Left ventricle myocardium superior (tissue), 1 donor: ENCODE results near the gene DIS3L2. TPM values are rescaled to one million over a fixed set of nuclear protein-coding genes. Genes with fewer than 3 reads are reported as not detected.
"Not testable (repeated sequence)": the region's sequence is repeated elsewhere in the genome, so short reads cannot be mapped to it uniquely, and the experiment has no call there.

Source experiments
- ATAC-seq: fragments of 200-7000 bp; cut with Tn5 transposase; one replicate; pipeline ENCODE4 v1.9.1; 2020; ENCODE audit warnings: mild to moderate bottlenecking, moderate library complexity
- DNase-seq: peaks from one replicate; pipeline ENCODE4 v3.0.0-alpha.2; 2020
- intact Hi-C: fragments of 100-400 bp; cut with micrococcal nuclease; formaldehyde crosslinking; loops from one replicate; pipeline ENCODE4 v1.11.0; 2022
- microRNA-seq: library from miRNA; unstranded; fragments of <30 nt; microRNA quantifications from one replicate; pipeline ENCODE4 v1.2.0, GENCODE V29; 2020; ENCODE audit warnings: borderline number of aligned reads
- total RNA-seq: library from RNA; stranded (reverse); fragmentation: NEBNext Ultra II Directional; extraction: Animal tissue kit (Norgen Biotek cat#: 25700); gene quantifications from one replicate; pipeline ENCODE4 v1.2.1, GENCODE V29; 2021
- donor health status: DM: no; HTN: yes; CAD: no; lungs with severe emphysema.

Gene DIS3L2
- total RNA-seq, 1 donor from 2014 or later: 19.6 TPM

- ATAC-seq (no peak), DNase-seq (no peak)
- intact Hi-C loops: no loop called here
Observed at GRCh38 chr2:232377319-232377718, 415.8 kb downstream of the DIS3L2 start.

- ATAC-seq (no peak), DNase-seq (no peak)
- intact Hi-C loops: no loop called here
Observed at GRCh38 chr2:232377841-232378734, 416.6 kb downstream of the DIS3L2 start.

- DNase-seq, intact Hi-C loops, ATAC-seq: not testable (repeated sequence)
Observed at GRCh38 chr2:232378735-232379151, 417.2 kb downstream of the DIS3L2 start, which contains the start of gene ALPP. Gene ALPP, plus strand, starts transcription at chr2:232378751. Its CDS starts 52 bp downstream, at chr2:232378803.

GRCh38 chr2:232379610-232380590, 418.4 kb downstream of the DIS3L2 start:
- intact Hi-C loops, DNase-seq, ATAC-seq: not testable (repeated sequence)

GRCh38 chr2:232381204-232382031, 419.9 kb downstream of the DIS3L2 start:
- ATAC-seq, intact Hi-C loops, DNase-seq: not testable (repeated sequence)

GRCh38 chr2:232382331-232383225, 421.1 kb downstream of the DIS3L2 start:
- intact Hi-C loops: no loop called here
- ATAC-seq: no peak
- no peak for DNase-seq

- intact Hi-C loops: no loop called here
- no peak for DNase-seq
- no peak for ATAC-seq
Observed at GRCh38 chr2:232384466-232384865, 423.0 kb downstream of the DIS3L2 start.

GRCh38 chr2:232385058-232385457, 423.5 kb downstream of the DIS3L2 start:
- DNase-seq, intact Hi-C loops, ATAC-seq: not testable (repeated sequence)

- no peak for DNase-seq
- intact Hi-C loops: no loop called here
- ATAC-seq: no peak
Observed at GRCh38 chr2:232385660-232386489, 424.4 kb downstream of the DIS3L2 start.

- ATAC-seq (no peak), DNase-seq (no peak)
- intact Hi-C loops: no loop called here
Observed at GRCh38 chr2:232386490-232386739, 424.9 kb downstream of the DIS3L2 start.

Small RNA genes within 50 kb of the gene (microRNA-seq; reads per million reads assigned to microRNA genes)
- not detected for gene MIR562

Other genes with a start within 250 kb of the DIS3L2 start
- gene PDE6D, start 180.4 kb upstream of the DIS3L2 start, total RNA-seq: 16.1 TPM
- 19.9 TPM for gene COPS7B, start 175.3 kb upstream of the DIS3L2 start, total RNA-seq
- gene NPPC, start 35.3 kb upstream of the DIS3L2 start, total RNA-seq: 7.2 TPM